Measurements from ENCODE around the gene RLN3.
"Not testable (repeated sequence)": the region's sequence is repeated elsewhere in the genome, so short reads cannot be mapped to it uniquely, and the experiment has no call there.

- TF ChIP-seq, protein P1, sequence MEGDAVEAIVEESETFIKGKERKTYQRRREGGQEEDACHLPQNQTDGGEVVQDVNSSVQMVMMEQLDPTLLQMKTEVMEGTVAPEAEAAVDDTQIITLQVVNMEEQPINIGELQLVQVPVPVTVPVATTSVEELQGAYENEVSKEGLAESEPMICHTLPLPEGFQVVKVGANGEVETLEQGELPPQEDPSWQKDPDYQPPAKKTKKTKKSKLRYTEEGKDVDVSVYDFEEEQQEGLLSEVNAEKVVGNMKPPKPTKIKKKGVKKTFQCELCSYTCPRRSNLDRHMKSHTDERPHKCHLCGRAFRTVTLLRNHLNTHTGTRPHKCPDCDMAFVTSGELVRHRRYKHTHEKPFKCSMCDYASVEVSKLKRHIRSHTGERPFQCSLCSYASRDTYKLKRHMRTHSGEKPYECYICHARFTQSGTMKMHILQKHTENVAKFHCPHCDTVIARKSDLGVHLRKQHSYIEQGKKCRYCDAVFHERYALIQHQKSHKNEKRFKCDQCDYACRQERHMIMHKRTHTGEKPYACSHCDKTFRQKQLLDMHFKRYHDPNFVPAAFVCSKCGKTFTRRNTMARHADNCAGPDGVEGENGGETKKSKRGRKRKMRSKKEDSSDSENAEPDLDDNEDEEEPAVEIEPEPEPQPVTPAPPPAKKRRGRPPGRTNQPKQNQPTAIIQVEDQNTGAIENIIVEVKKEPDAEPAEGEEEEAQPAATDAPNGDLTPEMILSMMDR (optimal IDR thresholded peaks at IDR 0.05 in 1 of 3, IDR thresholded peaks at IDR 0.05 in 1 of 3, conservative IDR thresholded peaks at IDR 0.05 in 1 of 3; ENCODE audit: extremely low read depth in 1 of 3, insufficient read depth in 2 of 3, low read length in 3 of 3): not testable (repeated sequence)
- not testable (repeated sequence) for TF ChIP-seq EZH2 (IDR thresholded peaks at IDR 0.05; ENCODE audit: low read length)
These were observed 8.2 kb upstream of the RLN3 start for GRCh38 chr19:14019739-14020138.

Measured in keratinocyte (primary cell).